GM23338 (cell line): ENCODE data around the gene DHRS4L2.
"Not testable (repeated sequence)": the region's sequence is repeated elsewhere in the genome, so short reads cannot be mapped to it uniquely, and the experiment has no call there.

ENCODE experiments used
- EZH2 ChIP-seq: fragments of 200-600 bp; sonication (generic); IDR thresholded peaks from one replicate; pipeline ENCODE4 v1.8.0; 2017; ENCODE audit warnings: antibody characterized with exemption, mild to moderate bottlenecking, low read depth; ENCODE audit not compliant: unreplicated experiment
- EZH2phosphoT487 ChIP-seq: fragments of 200-600 bp; sonication (generic); IDR thresholded peaks from one replicate; pipeline ENCODE4 v1.8.1; 2018; ENCODE audit warnings: antibody characterized with exemption; ENCODE audit not compliant: unreplicated experiment
- POLR2AphosphoS5 ChIP-seq: IDR thresholded peaks from 2 replicates; pipeline ENCODE4 v1.6.1; 2016; ENCODE audit warnings: antibody characterized with exemption, low read depth
- TF ChIP-seq, protein P1 (sequence below), 2 experiments: fragments of 200-600 bp in 1 of 2; sonication (generic) in 1 of 2; conservative IDR thresholded peaks; 2 replicates each; pipeline versions ENCODE4 v1.5.1 to v1.6.1; 2016 to 2017; ENCODE audit warnings: antibody characterized with exemption in 2 of 2, low read depth in 2 of 2, mild to moderate bottlenecking in 2 of 2, moderate library complexity in 1 of 2

DNA sequence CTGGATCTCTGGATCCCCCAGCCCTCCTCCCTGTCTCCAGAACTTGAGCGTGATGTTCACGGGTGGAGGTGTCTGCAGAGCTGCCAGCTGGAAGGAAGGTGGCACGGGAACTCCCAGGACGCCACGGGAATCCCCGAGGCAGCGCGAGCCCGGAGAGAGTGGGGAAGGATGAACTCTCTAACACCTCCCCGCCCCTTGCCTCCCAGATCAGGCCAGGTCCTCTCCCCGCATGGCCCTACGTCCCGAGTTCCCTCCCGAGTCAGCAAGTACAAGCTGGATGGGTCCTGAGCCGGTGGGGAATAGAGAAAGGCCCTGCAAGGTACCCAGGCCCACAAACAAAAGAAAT lies 17.7 kb downstream of the DHRS4L2 start:
- TF ChIP-seq, protein P1, sequence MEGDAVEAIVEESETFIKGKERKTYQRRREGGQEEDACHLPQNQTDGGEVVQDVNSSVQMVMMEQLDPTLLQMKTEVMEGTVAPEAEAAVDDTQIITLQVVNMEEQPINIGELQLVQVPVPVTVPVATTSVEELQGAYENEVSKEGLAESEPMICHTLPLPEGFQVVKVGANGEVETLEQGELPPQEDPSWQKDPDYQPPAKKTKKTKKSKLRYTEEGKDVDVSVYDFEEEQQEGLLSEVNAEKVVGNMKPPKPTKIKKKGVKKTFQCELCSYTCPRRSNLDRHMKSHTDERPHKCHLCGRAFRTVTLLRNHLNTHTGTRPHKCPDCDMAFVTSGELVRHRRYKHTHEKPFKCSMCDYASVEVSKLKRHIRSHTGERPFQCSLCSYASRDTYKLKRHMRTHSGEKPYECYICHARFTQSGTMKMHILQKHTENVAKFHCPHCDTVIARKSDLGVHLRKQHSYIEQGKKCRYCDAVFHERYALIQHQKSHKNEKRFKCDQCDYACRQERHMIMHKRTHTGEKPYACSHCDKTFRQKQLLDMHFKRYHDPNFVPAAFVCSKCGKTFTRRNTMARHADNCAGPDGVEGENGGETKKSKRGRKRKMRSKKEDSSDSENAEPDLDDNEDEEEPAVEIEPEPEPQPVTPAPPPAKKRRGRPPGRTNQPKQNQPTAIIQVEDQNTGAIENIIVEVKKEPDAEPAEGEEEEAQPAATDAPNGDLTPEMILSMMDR (conservative IDR thresholded peaks at IDR 0.05; ENCODE audit: low read depth in 2 of 2): not testable (repeated sequence)
- TF ChIP-seq EZH2, EZH2phosphoT487, POLR2AphosphoS5: not testable (repeated sequence)
